Hepatocyte (in vitro differentiated cells): ENCODE data around the gene PSMG4. TPM values are rescaled to one million over a fixed set of nuclear protein-coding genes. Genes with fewer than 3 reads are reported as not detected.

ENCODE experiments used
- DNase-seq: peaks from one replicate; pipeline ENCODE4 v3.0.0-alpha.2; 2016; ENCODE audit warnings: low spot score
- H2AFZ ChIP-seq: fragments of 200-600 bp; sonication (generic); 2 replicates; pipeline ENCODE4 v1.6.0; 2016; ENCODE audit warnings: antibody characterized with exemption, mild to moderate bottlenecking
- H3K27ac ChIP-seq: fragments of 200-600 bp; sonication (generic); 2 replicates; pipeline ENCODE4 v1.5.1; 2016; ENCODE audit warnings: mild to moderate bottlenecking
- H3K27me3 ChIP-seq: fragments of 200-600 bp; sonication (generic); 2 replicates; pipeline ENCODE4 v1.6.1; 2016
- H3K36me3 ChIP-seq: fragments of 200-600 bp; sonication (generic); replicated peaks from 2 replicates; pipeline ENCODE4 v1.5.1; 2016; ENCODE audit warnings: low read depth; ENCODE audit not compliant: insufficient read depth
- H3K4me1 ChIP-seq: fragments of 200-600 bp; sonication (generic); 2 replicates; pipeline ENCODE4 v1.5.1; 2016; ENCODE audit warnings: mild to moderate bottlenecking, moderate library complexity; ENCODE audit not compliant: insufficient read depth
- H3K4me2 ChIP-seq: fragments of 200-600 bp; sonication (generic); 2 replicates; pipeline ENCODE4 v1.6.0; 2016
- H3K4me3 ChIP-seq: fragments of 200-600 bp; sonication (generic); 2 replicates; pipeline ENCODE4 v1.5.1; 2016; ENCODE audit warnings: mild to moderate bottlenecking
- H3K79me2 ChIP-seq: fragments of 200-600 bp; sonication (generic); 2 replicates; pipeline ENCODE4 v1.6.0; 2017; ENCODE audit warnings: mild to moderate bottlenecking
- H3K9me2 ChIP-seq: fragments of 200-600 bp; sonication (generic); replicated peaks from 2 replicates; pipeline ENCODE4 v1.6.0; 2017; ENCODE audit warnings: mild to moderate bottlenecking; ENCODE audit not compliant: insufficient read depth
- H3K9me3 ChIP-seq: fragments of 200-600 bp; sonication (generic); 2 replicates; pipeline ENCODE4 v1.5.1; 2016; ENCODE audit warnings: low read depth, mild to moderate bottlenecking
- H4K20me1 ChIP-seq: fragments of 200-600 bp; sonication (generic); 2 replicates; pipeline ENCODE4 v1.6.0; 2016; ENCODE audit warnings: mild to moderate bottlenecking; ENCODE audit not compliant: insufficient read depth, poor library complexity, severe bottlenecking
- EZH2 ChIP-seq: fragments of 200-600 bp; sonication (generic); IDR thresholded peaks from 2 replicates; pipeline ENCODE4 v1.6.1; 2016; ENCODE audit warnings: antibody characterized with exemption, mild to moderate bottlenecking, borderline replicate concordance
- EZH2phosphoT487 ChIP-seq: fragments of 200-600 bp; sonication (generic); IDR thresholded peaks from one replicate; pipeline ENCODE4 v1.6.1; 2018; ENCODE audit warnings: antibody characterized with exemption, mild to moderate bottlenecking, low read depth, moderate library complexity; ENCODE audit not compliant: unreplicated experiment, severe bottlenecking
- WGBS: methylation state at CpG from one replicate; pipeline ENCODE4 v1.1.6; 2016; ENCODE audit warnings: low lambda C conversion rate; ENCODE audit errors: missing lambda C conversion rate; 5-methylcytosine and 5-hydroxymethylcytosine counted together
- polyA plus RNA-seq: library from polyadenylated mRNA; unstranded; fragments of >200 nt; fragmentation: Nextera tagmentation; extraction: Ambion mirVana; gene quantifications from 2 replicates; pipeline ENCODE4 v1.2.1, GENCODE V29; 2016
- total RNA-seq: library from RNA; depleted of rRNA; stranded (reverse); fragments of >200 nt; gene quantifications from 2 replicates; pipeline ENCODE4 v1.2.3, GENCODE V29; 2014
- TF ChIP-seq, protein P1 (sequence below): fragments of 200-600 bp; sonication (generic); IDR thresholded peaks from 2 replicates; pipeline ENCODE4 v1.5.1; 2016; ENCODE audit warnings: antibody characterized with exemption, mild to moderate bottlenecking; ENCODE audit not compliant: poor library complexity

Gene PSMG4
- total and polyA plus RNA-seq, 2 experiments from 2014 or later, result 15.5 to 26.4 TPM

DNA sequence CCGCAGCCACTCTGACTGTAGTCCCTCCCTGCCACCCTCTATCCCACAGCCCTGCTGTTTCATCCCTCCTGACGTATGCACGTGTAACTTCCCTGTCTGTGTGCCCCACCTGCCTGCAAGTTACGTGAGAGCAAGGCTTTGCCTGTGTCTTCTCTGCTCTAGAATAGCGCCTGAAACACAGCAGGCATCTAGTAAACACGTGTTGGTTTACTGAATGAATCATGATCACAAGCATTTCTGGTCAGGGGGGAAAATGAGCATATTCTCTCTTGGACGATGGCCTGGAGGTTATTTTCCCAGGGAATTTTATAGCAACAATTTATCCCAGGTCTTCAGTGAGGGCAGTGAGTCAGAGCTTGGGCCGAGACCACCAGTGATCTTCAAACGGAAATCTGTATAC, 38.3 kb downstream of the PSMG4 start:
- WGBS, result 74% methylated on average over 9 of the region's 9 CpGs
- DNase-seq, result no peak
- Histone ChIP-seq H4K20me1 (no peaks in the 10 kb centered on the region), H2AFZ (no peak overlapping the region), H3K79me2 (no peaks in the 10 kb centered on the region), H3K4me1 (no peaks in the 10 kb centered on the region), H3K27me3 (no peaks in the 10 kb centered on the region), H3K9me2 (no peaks in the 10 kb centered on the region), H3K4me3 (no peak overlapping the region), H3K27ac (no peak overlapping the region), H3K4me2 (no peak overlapping the region), H3K9me3 (no peaks in the 10 kb centered on the region), H3K36me3 (no peaks in the 10 kb centered on the region)
- no peak for TF ChIP-seq EZH2
- TF ChIP-seq, protein P1, sequence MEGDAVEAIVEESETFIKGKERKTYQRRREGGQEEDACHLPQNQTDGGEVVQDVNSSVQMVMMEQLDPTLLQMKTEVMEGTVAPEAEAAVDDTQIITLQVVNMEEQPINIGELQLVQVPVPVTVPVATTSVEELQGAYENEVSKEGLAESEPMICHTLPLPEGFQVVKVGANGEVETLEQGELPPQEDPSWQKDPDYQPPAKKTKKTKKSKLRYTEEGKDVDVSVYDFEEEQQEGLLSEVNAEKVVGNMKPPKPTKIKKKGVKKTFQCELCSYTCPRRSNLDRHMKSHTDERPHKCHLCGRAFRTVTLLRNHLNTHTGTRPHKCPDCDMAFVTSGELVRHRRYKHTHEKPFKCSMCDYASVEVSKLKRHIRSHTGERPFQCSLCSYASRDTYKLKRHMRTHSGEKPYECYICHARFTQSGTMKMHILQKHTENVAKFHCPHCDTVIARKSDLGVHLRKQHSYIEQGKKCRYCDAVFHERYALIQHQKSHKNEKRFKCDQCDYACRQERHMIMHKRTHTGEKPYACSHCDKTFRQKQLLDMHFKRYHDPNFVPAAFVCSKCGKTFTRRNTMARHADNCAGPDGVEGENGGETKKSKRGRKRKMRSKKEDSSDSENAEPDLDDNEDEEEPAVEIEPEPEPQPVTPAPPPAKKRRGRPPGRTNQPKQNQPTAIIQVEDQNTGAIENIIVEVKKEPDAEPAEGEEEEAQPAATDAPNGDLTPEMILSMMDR, result no peak
- no peak for TF ChIP-seq EZH2phosphoT487

DNA sequence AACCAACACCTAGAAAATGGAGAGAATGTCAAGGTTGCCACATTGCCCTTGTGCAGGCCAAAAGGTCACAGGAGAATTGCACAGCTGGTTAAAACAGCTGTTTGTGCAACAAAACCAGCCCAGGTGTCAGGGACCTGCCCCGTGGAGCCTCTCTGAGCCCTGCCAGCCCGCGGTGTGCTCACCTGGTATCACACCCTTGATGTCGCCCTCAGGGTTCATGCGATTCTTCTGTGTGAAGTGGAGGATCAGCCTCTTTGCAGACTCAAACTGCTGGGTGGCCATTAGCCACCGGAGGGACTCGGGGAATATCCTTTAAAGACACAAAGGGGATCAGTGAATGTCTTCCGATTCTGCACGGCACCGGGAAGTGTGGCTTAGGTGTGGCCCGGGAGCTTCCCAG, 39.2 kb downstream of the PSMG4 start:
- Histone ChIP-seq H3K9me2 (no peaks in the 10 kb centered on the region), H3K9me3 (no peaks in the 10 kb centered on the region), H2AFZ (no peak overlapping the region), H3K27ac (no peak overlapping the region), H3K4me1 (no peaks in the 10 kb centered on the region), H4K20me1 (no peaks in the 10 kb centered on the region), H3K36me3 (no peaks in the 10 kb centered on the region), H3K4me3 (no peak overlapping the region), H3K4me2 (no peak overlapping the region), H3K27me3 (no peaks in the 10 kb centered on the region), H3K79me2 (no peaks in the 10 kb centered on the region)
- TF ChIP-seq, protein P1, result no peak
- TF ChIP-seq EZH2phosphoT487 (no peak), EZH2 (no peak)
- WGBS, result 91% methylated on average over 11 of the region's 11 CpGs
- DNase-seq, result no peak

DNA sequence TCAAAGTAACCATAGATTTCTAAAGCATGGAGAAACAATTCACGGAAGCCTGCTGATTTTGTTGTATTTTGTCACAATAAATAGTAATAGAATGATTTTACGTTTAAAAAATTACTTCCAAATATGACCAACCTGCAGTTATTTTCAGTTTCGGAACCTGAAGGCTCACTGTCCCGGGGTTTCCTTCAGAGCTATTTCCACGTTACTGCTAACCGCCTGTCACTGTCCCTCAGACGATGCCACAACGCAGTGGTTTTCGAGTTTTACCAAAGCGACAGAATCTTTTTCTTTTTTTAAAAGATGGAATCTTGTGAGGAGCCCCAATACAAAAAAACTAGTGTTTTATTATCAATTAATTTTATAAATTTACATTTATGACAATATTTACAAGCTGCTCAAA, 40.5 kb downstream of the PSMG4 start:
- Histone ChIP-seq H4K20me1 (no peaks in the 10 kb centered on the region), H3K27me3 (no peaks in the 10 kb centered on the region), H3K36me3 (no peaks in the 10 kb centered on the region), H3K9me2 (no peaks in the 10 kb centered on the region), H3K9me3 (no peaks in the 10 kb centered on the region), H2AFZ (no peak overlapping the region), H3K4me2 (no peak overlapping the region), H3K4me1 (no peaks in the 10 kb centered on the region), H3K27ac (no peak overlapping the region), H3K79me2 (no peaks in the 10 kb centered on the region), H3K4me3 (no peak overlapping the region)
- WGBS, result 97% methylated on average over 10 of the region's 10 CpGs
- TF ChIP-seq EZH2, result no peak
- TF ChIP-seq EZH2phosphoT487, result no peak
- TF ChIP-seq, protein P1, result no peak
- DNase-seq, result no peak

DNA sequence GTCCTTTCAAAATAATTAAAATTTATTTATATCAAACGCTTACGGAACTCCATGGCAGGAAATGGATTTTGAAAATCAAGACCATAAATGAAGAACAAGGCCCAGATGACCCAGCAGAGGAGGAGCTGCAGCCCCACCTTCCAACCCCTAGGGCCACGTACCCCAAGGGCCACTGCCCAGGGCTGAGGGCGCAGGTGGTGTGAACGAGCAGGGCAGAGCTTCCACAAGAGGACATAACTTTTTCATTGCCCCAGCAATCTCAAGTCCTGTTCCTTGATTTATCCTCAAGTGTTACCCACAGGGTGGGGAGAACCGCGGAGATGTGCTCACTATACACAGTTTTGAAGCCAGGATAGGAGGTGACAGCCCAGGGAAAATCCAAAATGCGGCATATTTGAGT, 42.8 kb downstream of the PSMG4 start:
- H3K27me3 ChIP-seq, result no peaks in the 10 kb centered on the region
- H2AFZ ChIP-seq, result no peak overlapping the region
- TF ChIP-seq, protein P1, result no peak
- TF ChIP-seq EZH2phosphoT487 (no peak), EZH2 (no peak)
- H3K4me1 ChIP-seq, result no peaks in the 10 kb centered on the region
- H3K79me2 ChIP-seq, result no peaks in the 10 kb centered on the region
- WGBS, result 97% methylated on average over 8 of the region's 8 CpGs
- no peaks in the 10 kb centered on the region for H3K9me3 ChIP-seq
- H3K36me3 ChIP-seq, result no peaks in the 10 kb centered on the region
- H3K4me3 ChIP-seq, result no peak overlapping the region
- no peaks in the 10 kb centered on the region for H4K20me1 ChIP-seq
- H3K4me2 ChIP-seq, result no peak overlapping the region
- H3K27ac ChIP-seq, result no peak overlapping the region
- H3K9me2 ChIP-seq, result no peaks in the 10 kb centered on the region
- no peak for DNase-seq
